Spleen (tissue), 13 donors: Measurements from ENCODE around the gene AGMO. TPM values are rescaled to one million over a fixed set of nuclear protein-coding genes. Genes with fewer than 3 reads are reported as not detected.

Experiments used
- DNase-seq: peaks from one replicate; pipeline ENCODE4 v3.0.0-alpha.2; 2020
- H3K27ac ChIP-seq, 8 donors: fragments of 200-600 bp; sonication (generic) in 7 of 8; 1 replicate in 4 of 8; 2 replicates in 4 of 8; pipeline versions ENCODE4 v1.5.0 to v1.8.0; 2016 to 2021; ENCODE audit warnings: inconsistent platforms in 4 of 8, mild to moderate bottlenecking in 4 of 8, moderate library complexity in 1 of 8
- H3K27me3 ChIP-seq, 7 donors: fragments of 200-600 bp; sonication (generic) in 6 of 7; replicated peaks in 1 of 7; 1 replicate in 4 of 7; 2 replicates in 3 of 7; pipeline versions ENCODE4 v1.5.0 to v1.8.0; 2016 to 2021; ENCODE audit warnings: inconsistent platforms in 3 of 7, mild to moderate bottlenecking in 1 of 7
- H3K36me3 ChIP-seq, 6 donors: fragments of 200-600 bp; sonication (generic) in 5 of 6; 1 replicate in 4 of 6; 2 replicates in 2 of 6; pipeline versions ENCODE4 v1.5.0 to v1.8.0; 2016 to 2021; ENCODE audit warnings: inconsistent platforms in 2 of 6
- H3K4me1 ChIP-seq, 6 donors: fragments of 200-600 bp; sonication (generic) in 5 of 6; 1 replicate in 3 of 6; 2 replicates in 3 of 6; pipeline versions ENCODE4 v1.5.0 to v1.8.0; 2016 to 2021; ENCODE audit warnings: inconsistent platforms in 3 of 6
- H3K4me3 ChIP-seq, 8 donors: fragments of 200-600 bp; sonication (generic) in 7 of 8; 1 replicate in 4 of 8; 2 replicates in 4 of 8; pipeline versions ENCODE4 v1.5.0 to v1.8.0; 2016 to 2021; ENCODE audit warnings: inconsistent platforms in 4 of 8, mild to moderate bottlenecking in 4 of 8, moderate library complexity in 2 of 8
- H3K9me3 ChIP-seq, 8 donors: fragments of 200-600 bp; sonication (generic) in 7 of 8; 1 replicate in 4 of 8; 2 replicates in 4 of 8; pipeline versions ENCODE4 v1.5.0 to v1.8.0; 2016 to 2021; ENCODE audit warnings: inconsistent platforms in 4 of 8
- CTCF ChIP-seq, 11 experiments: fragments of 200-600 bp in 7 of 11; fragments of 450-650 bp in 4 of 11; sonication (generic) in 4 of 11; IDR thresholded peaks in 8 of 11; conservative IDR thresholded peaks in 3 of 11; 1 replicate in 7 of 11; 2 replicates in 4 of 11; pipeline versions ENCODE4 v1.4.0 to v1.8.0; 2016 to 2021; ENCODE audit warnings: antibody characterized with exemption in 11 of 11, inconsistent platforms in 4 of 11, mild to moderate bottlenecking in 1 of 11
- POLR2A ChIP-seq, 3 donors: fragments of 450-650 bp; IDR thresholded peaks; one replicate each; pipeline ENCODE4 v1.5.1; 2017; ENCODE audit warnings: antibody characterized with exemption in 3 of 3, mild to moderate bottlenecking in 1 of 3
- POLR2AphosphoS5 ChIP-seq, 3 donors: sonication (generic); formaldehyde crosslinking; IDR thresholded peaks; one replicate each; pipeline ENCODE4 v1.5.1; 2017; ENCODE audit warnings: antibody characterized with exemption in 3 of 3
- WGBS, 5 donors: extraction: QIAGEN DNeasy Blood & Tissue Kit in 3 of 5; methylation state at CpG; one replicate each; pipeline versions ENCODE4 v1.1.5 to v1.1.7; 2013 to 2018; 5-methylcytosine and 5-hydroxymethylcytosine counted together
- intact Hi-C: fragments of 100-400 bp; cut with DNase I; formaldehyde crosslinking; loops from one replicate; pipeline ENCODE4 v1.15.0; 2023; ENCODE audit warnings: low total_unique reads
- long read RNA-seq, 2 donors: transcript quantifications; one replicate each; lab custom pipeline, GENCODE V29; 2026
- polyA plus RNA-seq, 3 donors: library from polyadenylated mRNA; stranded (reverse); fragments of 200-250 nt; gene quantifications; one replicate each; pipeline ENCODE4 v1.2.1, GENCODE V29; 2013
- total RNA-seq, 7 donors: library from RNA; depleted of rRNA in 3 of 7; stranded (reverse); fragments of >200 nt in 3 of 7; fragmentation: NEBNext Ultra II Directional in 4 of 7; extraction: Animal tissue kit (Norgen Biotek cat#: 25700) in 4 of 7; gene quantifications; one replicate each; pipeline versions ENCODE4 v1.1.0 to v1.2.1, GENCODE V29; 2016 to 2021
- donor health status: healthy with polysubstance abuse.
- donor health status: DM: no; HTN: no; CAD: no; lungs with moderate emphysema.
- donor health status: DM: no; HTN: no; CAD: no.
- donor health status: Bipolar disorder and iron deficiency.
- donor health status: healthy.
- donor health status: DM: no; HTN: no; CAD: no.
- donor health status: DM: yes; HTN: yes; CAD: no.

The AGMO gene
- not detected for total RNA-seq
- under 1 TPM; 0.02 to 0.03 (median 0.03) TPM for polyA plus RNA-seq
- long read RNA-seq, donor 1: 0 reads
- long read RNA-seq, donor 2: 0 reads

DNA sequence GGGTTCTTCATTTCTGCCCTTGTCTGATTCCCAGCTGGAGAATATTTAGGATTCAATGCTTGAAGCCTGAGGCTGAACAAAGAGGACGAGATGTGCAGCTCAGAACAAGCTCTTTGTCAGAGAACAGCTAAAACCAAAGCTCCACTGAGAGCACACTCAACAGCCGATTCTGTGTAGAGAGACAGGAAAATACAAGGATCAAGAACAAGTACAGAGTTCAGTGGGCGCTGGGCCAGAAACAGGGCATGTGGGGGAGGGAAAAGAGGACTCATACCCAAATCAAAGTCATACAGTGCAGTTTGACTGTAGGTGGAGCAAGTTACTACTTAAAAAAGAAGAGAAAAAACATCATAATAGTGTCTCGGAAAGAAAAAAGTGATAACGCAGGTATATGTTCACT, at the start of gene AGMO:
TSS of gene AGMO (minus strand) at position 181 of the 400 bp plus-strand sequence.
- no peaks in the 10 kb centered on the region for H3K4me1 ChIP-seq
- no peaks in the 10 kb centered on the region for H3K27me3 ChIP-seq
- TF ChIP-seq POLR2A (IDR thresholded peaks at IDR 0.05) (no peak), POLR2AphosphoS5 (IDR thresholded peaks at IDR 0.05) (no peak), CTCF (IDR thresholded peaks at IDR 0.05 in 8 of 11, conservative IDR thresholded peaks at IDR 0.05 in 3 of 11) (no peak)
- no peak within 1 kb of the TSS for H3K4me3 ChIP-seq
- WGBS, 5 donors: 70 to 75% (median 73%) methylated on average over 5 of the region's 5 CpGs
- peaks cover 0 to 6% (median 0%) of the 10 kb centered on the region in 8 donors for H3K9me3 ChIP-seq
- no peak for DNase-seq
- intact Hi-C loops: no loop called here
- no peaks in the 10 kb centered on the region for H3K36me3 ChIP-seq
- no peak within 1 kb of the TSS for H3K27ac ChIP-seq

DNA sequence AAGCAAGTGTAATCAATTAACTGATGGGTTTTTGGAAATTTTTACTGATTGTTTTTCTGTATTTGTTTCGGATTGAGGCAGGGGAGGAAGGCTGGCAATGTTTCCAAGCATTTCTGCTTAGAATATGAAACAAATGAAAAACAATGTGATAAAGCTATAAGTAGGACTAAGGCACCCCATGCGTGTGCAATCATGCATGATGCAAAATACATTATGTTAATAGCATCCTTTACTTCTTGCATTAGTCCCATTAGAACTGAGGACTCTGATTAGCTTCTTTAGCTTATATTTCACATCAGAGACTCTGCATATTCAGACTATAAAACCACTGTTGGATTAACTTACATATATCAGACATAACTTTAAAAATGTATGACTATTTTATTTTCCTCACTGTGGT, 48.7 kb upstream of the AGMO start:
- no peak for DNase-seq
- Histone ChIP-seq H3K27me3 (no peaks in the 10 kb centered on the region), H3K9me3 (no peaks in the 10 kb centered on the region), H3K36me3 (no peaks in the 10 kb centered on the region), H3K27ac (no peak overlapping the region), H3K4me3 (no peak overlapping the region), H3K4me1 (no peaks in the 10 kb centered on the region)
- WGBS, 5 donors: 72 to 88% (median 81%) methylated on average over 2 of the region's 2 CpGs
- intact Hi-C loops: no loop called here
- TF ChIP-seq POLR2AphosphoS5 (IDR thresholded peaks at IDR 0.05) (no peak), POLR2A (IDR thresholded peaks at IDR 0.05) (no peak), CTCF (IDR thresholded peaks at IDR 0.05 in 8 of 11, conservative IDR thresholded peaks at IDR 0.05 in 3 of 11) (no peak)

GRCh38 chr7:15609287-15609686, 47.5 kb upstream of the AGMO start:
- H3K4me1 ChIP-seq: no peaks in the 10 kb centered on the region
- WGBS, 5 donors: 75 to 83% (median 80%) methylated on average over 2 of the region's 2 CpGs
- intact Hi-C loops: no loop called here
- H3K27ac ChIP-seq: no peak overlapping the region
- H3K36me3 ChIP-seq: no peaks in the 10 kb centered on the region
- H3K27me3 ChIP-seq: no peaks in the 10 kb centered on the region
- no peak for TF ChIP-seq POLR2A (IDR thresholded peaks at IDR 0.05)
- no peak for TF ChIP-seq CTCF (IDR thresholded peaks at IDR 0.05 in 8 of 11, conservative IDR thresholded peaks at IDR 0.05 in 3 of 11)
- no peak for TF ChIP-seq POLR2AphosphoS5 (IDR thresholded peaks at IDR 0.05)
- no peaks in the 10 kb centered on the region for H3K9me3 ChIP-seq
- H3K4me3 ChIP-seq: no peak overlapping the region
- DNase-seq: no peak

GRCh38 chr7:15607529-15608210, 45.9 kb upstream of the AGMO start:
- no peaks in the 10 kb centered on the region for H3K4me1 ChIP-seq

More at GRCh38 chr7:15607529-15608210, 45.9 kb upstream of the AGMO start:
- WGBS, 5 donors: 82 to 90% (median 86%) methylated on average over 5 of the region's 5 CpGs
- Histone ChIP-seq H3K36me3 (no peaks in the 10 kb centered on the region), H3K4me3 (no peak overlapping the region), H3K9me3 (no peaks in the 10 kb centered on the region), H3K27me3 (no peaks in the 10 kb centered on the region), H3K27ac (no peak overlapping the region)
- TF ChIP-seq POLR2AphosphoS5 (IDR thresholded peaks at IDR 0.05) (no peak), POLR2A (IDR thresholded peaks at IDR 0.05) (no peak), CTCF (IDR thresholded peaks at IDR 0.05 in 8 of 11, conservative IDR thresholded peaks at IDR 0.05 in 3 of 11) (no peak)
- DNase-seq: no peak
- intact Hi-C loops: no loop called here
